GM18502 (cell line): ENCODE results near the gene LIPA.

Experiments
- ATAC-seq: cut with Tn5 transposase; IDR thresholded peaks from one replicate; pipeline ENCODE4 v1.9.1; 2021; ENCODE audit warnings: mild to moderate bottlenecking; ENCODE audit not compliant: unreplicated experiment, poor library complexity

LIPA gene

DNA sequence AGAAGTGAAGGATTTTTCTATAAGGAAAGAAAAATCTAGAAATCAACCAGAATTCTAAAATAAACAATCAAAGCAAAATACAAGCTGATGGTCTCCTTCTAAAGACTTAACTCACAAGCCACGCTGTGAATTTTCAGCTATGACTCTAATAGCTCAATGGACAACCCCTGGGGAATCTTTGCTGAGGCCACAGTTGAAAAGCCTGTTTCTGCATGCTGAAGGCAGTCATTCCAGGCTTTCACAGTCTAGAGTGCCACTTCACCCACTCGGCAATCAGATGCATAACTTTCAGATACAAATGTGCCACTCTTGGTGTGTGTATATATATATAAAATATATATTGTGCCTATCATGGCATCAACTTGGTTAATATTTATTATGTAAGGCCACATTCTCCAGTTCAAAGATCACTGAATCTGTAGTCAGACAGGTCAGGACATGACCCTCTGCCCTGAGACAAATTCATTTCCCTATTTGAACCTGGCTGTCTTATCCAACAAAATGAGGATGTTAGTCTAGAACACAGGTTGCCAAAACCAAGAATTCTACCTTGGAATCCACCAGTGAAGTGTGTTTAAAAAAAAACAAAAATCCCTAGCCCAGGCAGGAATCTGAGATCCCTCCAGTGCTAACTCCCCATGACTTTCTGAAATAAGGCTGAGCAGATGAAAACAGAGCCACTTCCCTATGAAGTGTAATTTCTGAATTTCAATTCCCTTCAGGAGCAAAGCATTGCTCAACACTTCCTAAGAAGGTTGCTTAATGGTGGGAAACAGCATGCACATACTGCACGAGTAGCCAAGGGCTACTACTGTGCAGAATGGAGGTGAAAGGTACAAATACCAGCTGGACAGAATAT lies 9.9 kb downstream of the LIPA start:
- ATAC-seq: no peak

DNA sequence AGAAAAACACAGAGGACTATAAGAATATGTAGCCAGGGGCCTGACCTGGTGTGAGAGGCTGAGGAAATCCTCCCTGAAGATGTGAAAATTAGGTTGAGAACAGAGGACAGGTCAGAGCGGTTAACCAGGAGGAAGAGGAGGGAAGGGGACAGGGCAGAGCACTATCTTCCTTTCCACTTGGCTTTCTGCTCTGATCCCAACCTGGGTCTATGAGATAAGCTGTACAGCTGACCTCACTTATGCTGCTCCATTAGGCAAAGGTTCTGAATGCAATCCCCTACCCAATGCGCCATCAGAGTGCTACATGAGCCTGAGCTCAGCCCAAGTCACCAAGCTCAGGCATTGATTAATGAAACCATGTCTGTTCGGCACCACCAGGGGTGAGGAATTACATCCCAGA lies 10.5 kb downstream of the LIPA start:
- no peak for ATAC-seq

GRCh38 chr10:89240519-89240918 lies 11.1 kb downstream of the LIPA start:
- no peak for ATAC-seq

DNA sequence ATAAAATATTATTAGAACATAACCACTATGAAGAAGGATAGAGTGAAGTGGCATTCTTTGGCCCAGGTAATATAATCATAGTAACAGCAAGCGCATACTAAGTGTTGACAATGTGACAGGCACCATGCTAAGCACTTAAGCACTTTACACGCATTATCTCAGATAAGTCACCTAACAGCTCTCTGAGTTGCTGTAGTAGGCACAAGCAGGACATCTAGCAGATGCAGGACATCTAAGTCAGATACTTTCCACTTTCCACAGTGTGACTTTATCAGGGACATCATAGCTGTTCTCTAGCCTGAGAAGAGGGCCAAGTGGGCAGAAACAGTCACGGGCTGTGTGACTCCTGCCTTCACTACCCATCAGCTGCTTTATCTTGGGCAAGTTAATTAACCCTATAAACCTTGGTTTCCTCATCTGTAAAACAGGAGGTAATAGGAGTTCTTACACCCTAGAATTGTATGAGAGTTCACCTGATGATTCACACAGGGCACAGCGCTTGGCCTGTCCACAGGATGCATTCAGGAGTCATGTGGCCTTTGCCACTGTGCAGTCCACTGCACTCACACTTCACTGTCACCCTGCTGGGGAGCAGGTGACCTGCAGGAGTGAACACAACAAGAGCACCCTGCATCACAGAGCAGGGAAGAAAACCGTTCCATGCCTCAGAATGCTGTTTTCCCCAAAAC lies 12.5 kb downstream of the LIPA start:
- ATAC-seq: no peak

GRCh38 chr10:89237849-89238248 lies 13.7 kb downstream of the LIPA start:
- ATAC-seq: no peak

- ATAC-seq: no peak
Measured at GRCh38 chr10:89236226-89236797, 15.3 kb downstream of the LIPA start.

DNA sequence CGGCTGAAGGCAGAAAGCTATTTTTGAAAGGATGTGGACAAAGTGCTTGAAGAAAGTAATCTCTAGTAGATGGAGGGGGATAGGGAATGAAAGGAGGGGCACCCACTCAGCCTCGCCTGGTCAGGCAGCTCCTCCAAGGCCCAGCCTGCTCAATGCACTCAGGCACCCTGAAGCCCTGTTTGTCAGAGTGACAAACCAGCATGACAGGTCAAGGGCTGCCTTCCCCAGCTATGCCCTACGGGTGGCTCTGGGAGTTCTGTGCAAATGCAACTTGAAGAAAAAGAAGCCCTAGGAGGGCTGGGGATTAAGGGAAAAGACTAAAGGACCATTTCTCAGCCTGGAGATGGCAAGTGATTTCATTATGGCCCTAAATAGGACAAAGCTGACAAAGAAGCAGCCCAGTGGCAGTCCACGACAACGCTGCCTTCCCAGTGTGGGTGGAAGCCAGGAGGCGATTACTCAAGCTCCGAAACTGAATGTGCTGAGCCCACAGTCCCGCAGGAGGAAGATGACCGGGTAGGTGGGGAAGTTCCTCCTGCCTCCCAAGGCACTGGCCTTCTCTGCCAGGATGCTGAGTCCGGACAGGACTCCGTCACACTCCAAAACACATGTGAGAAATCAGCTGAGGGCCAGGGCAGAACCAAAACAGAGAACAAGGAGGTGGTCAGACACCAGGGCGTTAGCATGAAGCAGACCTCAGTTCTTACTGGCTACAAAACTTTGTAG lies 16.3 kb downstream of the LIPA start:
- ATAC-seq: no peak

DNA sequence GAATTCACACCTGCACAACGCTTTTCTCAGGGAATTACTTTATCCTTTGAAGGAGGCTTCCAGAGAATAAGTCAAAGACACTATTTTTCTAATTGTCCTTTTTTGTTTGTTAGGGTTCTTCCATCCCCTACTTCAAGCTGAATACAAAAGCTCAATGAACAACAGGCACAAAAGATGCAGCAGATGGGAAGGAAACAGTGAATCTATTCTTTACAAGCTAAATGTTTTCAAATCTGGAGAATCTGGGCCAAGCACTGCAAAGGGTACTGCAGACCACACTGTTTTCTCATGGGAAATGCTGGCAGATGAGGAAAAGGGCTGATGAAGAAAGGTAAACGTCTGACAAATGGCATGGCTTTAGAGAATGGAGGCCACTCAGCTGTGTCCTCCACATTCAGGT lies 18.5 kb downstream of the LIPA start:
- no peak for ATAC-seq

- no peak for ATAC-seq
Measured at GRCh38 chr10:89228962-89229361, 22.6 kb downstream of the LIPA start.

DNA sequence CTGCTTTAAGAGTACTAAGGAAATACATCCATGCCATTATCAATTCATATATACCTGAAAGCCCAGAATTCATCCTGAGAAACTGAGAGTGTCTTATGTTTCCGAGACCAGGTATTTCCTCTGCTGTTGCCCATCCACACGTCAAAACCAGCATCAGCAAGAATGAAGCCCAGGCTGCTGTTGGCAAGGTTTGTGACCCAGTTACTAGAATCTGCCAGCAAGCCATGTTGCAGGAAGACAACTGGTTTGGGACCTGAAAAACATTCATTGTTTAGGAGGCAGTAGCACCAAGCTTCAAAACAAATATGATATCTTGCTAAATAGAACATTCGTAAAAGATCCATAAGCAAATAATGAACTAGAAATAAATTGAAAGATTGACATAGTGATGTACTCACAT lies 23.4 kb downstream of the LIPA start:
- no peak for ATAC-seq

DNA sequence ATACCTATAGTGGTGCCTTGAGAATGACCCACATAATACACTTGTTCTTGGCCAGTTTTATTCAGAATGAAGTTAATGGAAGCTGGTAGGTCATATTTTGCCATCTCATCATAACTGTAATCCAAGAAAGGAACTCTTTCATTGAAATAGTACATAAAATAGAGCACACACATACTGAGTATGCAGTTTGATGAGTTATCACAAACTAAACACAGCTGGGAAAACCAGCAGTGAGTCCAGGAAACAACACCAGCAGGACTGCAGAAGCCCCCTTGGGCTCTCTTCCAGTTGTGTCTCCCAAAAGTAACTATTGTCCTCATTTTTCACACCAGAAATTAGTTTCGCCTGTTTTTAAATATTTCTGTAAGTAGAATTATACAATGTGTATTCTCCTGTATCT lies 24.7 kb downstream of the LIPA start:
- ATAC-seq: no peak

DNA sequence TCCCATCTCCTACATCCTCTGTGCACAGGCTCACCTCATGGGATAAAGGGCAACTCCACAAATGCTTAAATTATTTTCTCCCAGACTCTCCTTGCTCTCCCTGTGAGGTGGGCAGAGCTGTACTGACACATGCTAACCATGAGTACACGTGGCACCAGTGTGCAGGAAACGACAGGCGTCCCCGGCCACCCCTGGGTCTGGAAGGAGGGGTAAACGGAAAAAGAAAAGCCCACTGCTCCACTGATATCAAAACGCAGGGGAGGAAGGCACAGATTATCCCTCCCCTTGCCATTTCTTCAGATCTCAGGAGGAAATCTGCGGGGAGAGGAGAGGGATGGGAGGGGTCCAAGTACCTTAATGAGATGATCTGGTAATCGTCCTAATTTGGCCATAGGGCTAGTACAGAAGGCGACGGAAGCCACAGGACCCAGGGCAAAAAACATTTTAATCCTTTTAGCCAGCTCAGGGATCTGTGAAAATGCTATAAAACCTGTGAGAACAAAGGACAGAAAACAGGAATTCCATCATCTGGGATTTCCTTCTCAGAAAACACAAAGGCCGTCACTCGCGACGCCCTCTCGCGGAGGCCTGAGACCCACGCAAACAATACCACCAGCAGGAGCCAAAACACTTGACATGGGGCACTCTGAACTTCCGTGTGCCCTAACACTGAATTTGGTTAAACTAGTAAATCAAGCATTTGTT lies 26.7 kb downstream of the LIPA start:
- ATAC-seq: no peak

DNA sequence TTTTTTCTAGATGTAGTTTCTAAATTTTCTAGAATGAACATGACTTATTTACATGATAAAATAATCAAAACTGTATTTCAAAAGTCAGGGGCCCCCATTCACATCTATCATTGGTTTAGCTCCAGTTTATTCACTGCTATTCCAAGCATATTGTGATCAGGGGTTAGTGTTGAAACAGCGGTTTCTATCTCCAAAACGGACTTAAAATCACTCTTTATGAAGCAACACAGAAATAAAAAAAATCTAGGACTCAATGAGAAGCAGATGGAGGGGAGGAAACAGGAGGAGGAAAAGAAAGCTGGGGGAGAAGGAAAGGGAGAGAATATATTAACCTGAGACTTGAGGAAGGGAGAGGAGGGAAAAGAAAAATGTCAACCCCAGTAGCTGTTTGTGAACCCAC lies 29.7 kb downstream of the LIPA start:
- no peak for ATAC-seq

DNA sequence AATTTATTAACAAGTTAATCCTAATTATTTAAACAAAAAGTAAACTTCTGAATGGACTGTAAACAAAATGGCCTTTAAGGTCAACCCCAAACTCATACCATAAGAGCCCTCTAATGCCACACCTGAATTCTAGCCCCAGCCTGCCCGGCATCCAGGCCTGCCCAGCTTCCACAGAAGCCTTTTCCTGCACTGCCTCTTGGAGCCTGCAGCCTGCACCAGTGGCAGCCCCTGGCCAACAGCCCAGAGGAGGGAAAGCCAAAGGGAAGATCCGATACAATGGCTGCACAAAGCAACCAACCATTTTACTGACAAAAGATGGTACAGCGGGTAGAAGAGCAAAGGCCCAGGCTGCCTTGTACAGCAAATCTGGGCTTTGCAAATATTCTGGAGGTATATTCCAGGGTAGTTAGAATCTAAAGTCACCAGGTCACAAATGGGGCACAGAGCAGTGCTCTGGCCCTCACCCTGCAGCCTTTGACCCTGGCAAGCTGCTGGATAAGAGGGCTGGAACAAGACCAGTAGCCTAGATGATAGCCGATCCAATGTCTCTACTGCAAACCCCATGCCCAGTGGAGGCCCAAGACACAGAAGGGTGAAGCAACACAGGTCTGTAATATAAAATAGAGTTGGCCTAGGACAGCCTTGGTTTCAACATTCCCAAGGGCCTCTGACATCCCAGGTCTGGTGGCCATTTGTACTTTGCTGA lies 31.9 kb downstream of the LIPA start:
- ATAC-seq: no peak

DNA sequence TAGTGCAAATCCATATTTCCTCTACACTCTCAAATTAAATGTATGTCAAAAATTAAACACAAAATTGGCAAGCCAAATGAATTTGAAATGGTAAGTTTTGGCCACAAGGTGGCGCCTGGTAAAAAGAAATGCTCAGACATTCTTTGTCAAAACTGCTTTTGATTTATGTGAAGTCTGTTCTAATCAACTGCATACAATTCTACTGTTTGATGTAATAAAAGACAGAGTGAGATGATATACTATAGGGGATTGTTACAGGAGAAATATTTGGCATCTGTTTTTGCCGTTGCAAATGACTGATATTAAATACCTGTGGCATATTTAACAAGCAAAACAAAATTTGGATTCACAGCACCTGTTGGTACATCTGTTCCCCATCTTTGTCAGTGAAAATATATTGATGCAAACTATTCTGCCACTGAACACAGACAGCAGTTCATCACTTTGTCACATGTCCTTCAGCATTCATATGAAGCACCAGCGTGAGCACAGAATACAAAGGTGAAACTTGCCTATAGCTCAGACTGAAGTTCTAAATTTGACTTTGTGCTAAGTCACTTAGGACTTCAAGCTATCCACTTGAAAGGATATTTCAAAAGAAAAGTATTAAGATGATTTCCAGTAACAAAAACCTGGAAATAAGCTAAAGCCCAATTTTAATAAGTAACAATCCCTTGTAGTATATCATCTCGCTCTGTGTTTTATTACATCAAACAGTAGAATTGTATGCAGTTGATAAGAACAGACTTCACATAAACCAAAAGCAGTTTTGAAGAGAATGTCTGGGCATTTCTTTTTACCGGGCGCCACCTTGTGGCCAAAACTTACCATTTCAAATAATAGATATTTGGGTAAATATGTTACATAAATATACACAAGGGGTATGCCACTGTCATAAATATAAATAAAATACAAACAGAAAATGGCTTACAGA lies 34.3 kb downstream of the LIPA start:
- ATAC-seq: no peak

GRCh38 chr10:89216056-89216455 lies 35.5 kb downstream of the LIPA start:
- ATAC-seq: no peak

- no peak for ATAC-seq
Measured at GRCh38 chr10:89215511-89215910, 36.1 kb downstream of the LIPA start.

- no peak for ATAC-seq
Measured at GRCh38 chr10:89214566-89215165, 36.9 kb downstream of the LIPA start.
